Type B pancreatic cell (in vitro differentiated cells): Measurements from ENCODE around the gene RASSF5. TPM values are rescaled to one million over a fixed set of nuclear protein-coding genes. Genes with fewer than 3 reads are reported as not detected.

ENCODE experiments used
- DNase-seq: peaks from one replicate; pipeline ENCODE4 v3.0.0; 2021; ENCODE audit warnings: mixed read lengths; ENCODE audit not compliant: unreplicated experiment; ENCODE audit errors: extremely low spot score
- H3K27ac Mint-ChIP-seq: 2 replicates; pipeline ENCODE4 v1.8.0; 2021; ENCODE audit warnings: mild to moderate bottlenecking, mixed read lengths
- H3K27me3 Mint-ChIP-seq: 2 replicates; pipeline ENCODE4 v1.8.0; 2021; ENCODE audit warnings: mixed read lengths
- H3K36me3 Mint-ChIP-seq: 2 replicates; pipeline ENCODE4 v1.8.0; 2021; ENCODE audit warnings: mixed read lengths
- H3K4me1 Mint-ChIP-seq: one replicate; pipeline ENCODE4 v1.8.0; 2021; ENCODE audit warnings: mixed read lengths; ENCODE audit not compliant: unreplicated experiment
- H3K4me3 Mint-ChIP-seq: 2 replicates; pipeline ENCODE4 v1.8.0; 2021; ENCODE audit warnings: mild to moderate bottlenecking, mixed read lengths
- H3K9me3 Mint-ChIP-seq: 2 replicates; pipeline ENCODE4 v1.8.0; 2021; ENCODE audit warnings: mixed read lengths
- CTCF ChIP-seq: fragments of 200-600 bp; sonication (generic); conservative IDR thresholded peaks from 2 replicates; pipeline ENCODE4 v1.5.0; 2021; ENCODE audit warnings: antibody characterized with exemption, mild to moderate bottlenecking
- total RNA-seq: library from RNA; stranded (reverse); gene quantifications from 2 replicates; pipeline ENCODE4 v1.2.1, GENCODE V29; 2021; ENCODE audit warnings: low replicate concordance

RASSF5 gene
- total RNA-seq, 1 donor from 2014 or later, result 3.8 TPM

- no peak for TF ChIP-seq CTCF
- no peaks in the 10 kb centered on the region for H3K36me3 Mint-ChIP-seq
- no peaks in the 10 kb centered on the region for H3K4me1 Mint-ChIP-seq
- H3K27ac Mint-ChIP-seq, result no peak overlapping the region
- no peak overlapping the region for H3K4me3 Mint-ChIP-seq
- DNase-seq, result no peak
- peaks cover 8% of the 10 kb centered on the region for H3K27me3 Mint-ChIP-seq
- H3K9me3 Mint-ChIP-seq, result no peaks in the 10 kb centered on the region
Observed at GRCh38 chr1:206545351-206545750, 38.0 kb downstream of the RASSF5 start.

GRCh38 chr1:206547104-206547503, 39.8 kb downstream of the RASSF5 start:
- Mint-ChIP-seq H3K4me1 (no peaks in the 10 kb centered on the region), H3K9me3 (no peaks in the 10 kb centered on the region), H3K36me3 (no peaks in the 10 kb centered on the region), H3K4me3 (no peak overlapping the region), H3K27me3 (peaks cover 9% of the 10 kb centered on the region), H3K27ac (no peak overlapping the region)
- no peak for DNase-seq
- no peak for TF ChIP-seq CTCF

GRCh38 chr1:206550446-206550845, 43.1 kb downstream of the RASSF5 start:
- TF ChIP-seq CTCF, result no peak
- no peaks in the 10 kb centered on the region for H3K9me3 Mint-ChIP-seq
- H3K27me3 Mint-ChIP-seq, result peaks cover 35% of the 10 kb centered on the region
- no peak for DNase-seq
- H3K27ac Mint-ChIP-seq, result no peak overlapping the region
- peaks cover 4% of the 10 kb centered on the region for H3K4me1 Mint-ChIP-seq
- no peaks in the 10 kb centered on the region for H3K36me3 Mint-ChIP-seq
- no peak overlapping the region for H3K4me3 Mint-ChIP-seq

GRCh38 chr1:206551296-206551985, 44.1 kb downstream of the RASSF5 start:
- no peak overlapping the region for H3K27ac Mint-ChIP-seq
- H3K9me3 Mint-ChIP-seq, result no peaks in the 10 kb centered on the region
- peaks cover 43% of the 10 kb centered on the region for H3K27me3 Mint-ChIP-seq
- H3K4me1 Mint-ChIP-seq, result peaks cover 11% of the 10 kb centered on the region
- no peak overlapping the region for H3K4me3 Mint-ChIP-seq
- TF ChIP-seq CTCF, result no peak
- no peak for DNase-seq
- H3K36me3 Mint-ChIP-seq, result no peaks in the 10 kb centered on the region

- no peak for TF ChIP-seq CTCF
- H3K4me1 Mint-ChIP-seq, result peaks cover 14% of the 10 kb centered on the region
- no peaks in the 10 kb centered on the region for H3K36me3 Mint-ChIP-seq
- no peak for DNase-seq
- H3K4me3 Mint-ChIP-seq, result no peak overlapping the region
- H3K9me3 Mint-ChIP-seq, result no peaks in the 10 kb centered on the region
- peaks cover 45% of the 10 kb centered on the region for H3K27me3 Mint-ChIP-seq
- no peak overlapping the region for H3K27ac Mint-ChIP-seq
Observed at GRCh38 chr1:206551986-206552326, 44.6 kb downstream of the RASSF5 start.

GRCh38 chr1:206554211-206554610, 46.9 kb downstream of the RASSF5 start:
- H3K4me1 Mint-ChIP-seq, result peaks cover 21% of the 10 kb centered on the region
- TF ChIP-seq CTCF, result no peak
- no peaks in the 10 kb centered on the region for H3K36me3 Mint-ChIP-seq
- DNase-seq, result no peak
- no peak overlapping the region for H3K27ac Mint-ChIP-seq
- H3K9me3 Mint-ChIP-seq, result no peaks in the 10 kb centered on the region
- peaks cover 54% of the 10 kb centered on the region for H3K27me3 Mint-ChIP-seq
- H3K4me3 Mint-ChIP-seq, result no peak overlapping the region
